Vagina (tissue), 2 donors: Measurements from ENCODE around the gene OR10G4.

ENCODE experiments used
- CTCF ChIP-seq, 3 experiments: fragments of 450-650 bp in 2 of 3; fragments of 200-600 bp in 1 of 3; sonication (generic) in 1 of 3; IDR thresholded peaks; one replicate each; pipeline ENCODE4 v1.5.1; 2017 to 2019; ENCODE audit warnings: antibody characterized with exemption in 3 of 3, mild to moderate bottlenecking in 2 of 3, moderate library complexity in 2 of 3
- POLR2AphosphoS5 ChIP-seq, 2 donors: sonication (generic); formaldehyde crosslinking; IDR thresholded peaks; one replicate each; pipeline ENCODE4 v1.9.0; 2017; ENCODE audit warnings: antibody characterized with exemption in 2 of 2, mild to moderate bottlenecking in 2 of 2, low read depth in 1 of 2; ENCODE audit not compliant: insufficient read depth in 1 of 2

GRCh38 chr11:124036666-124037065 is 23.9 kb downstream of the OR10G4 start:
- no peak for TF ChIP-seq CTCF (IDR thresholded peaks at IDR 0.05)
- TF ChIP-seq POLR2AphosphoS5 (IDR thresholded peaks at IDR 0.05; ENCODE audit: insufficient read depth in 1 of 2, low read depth in 1 of 2): no peak
